NCI-H2196 (cell line): ENCODE results near the gene LAPTM5.

ENCODE experiments used
- DNase-seq: peaks from one replicate; lab custom pipeline; 2025; ENCODE audit not compliant: unreplicated experiment; lab: John Stamatoyannopoulos, UW

Gene LAPTM5

DNA sequence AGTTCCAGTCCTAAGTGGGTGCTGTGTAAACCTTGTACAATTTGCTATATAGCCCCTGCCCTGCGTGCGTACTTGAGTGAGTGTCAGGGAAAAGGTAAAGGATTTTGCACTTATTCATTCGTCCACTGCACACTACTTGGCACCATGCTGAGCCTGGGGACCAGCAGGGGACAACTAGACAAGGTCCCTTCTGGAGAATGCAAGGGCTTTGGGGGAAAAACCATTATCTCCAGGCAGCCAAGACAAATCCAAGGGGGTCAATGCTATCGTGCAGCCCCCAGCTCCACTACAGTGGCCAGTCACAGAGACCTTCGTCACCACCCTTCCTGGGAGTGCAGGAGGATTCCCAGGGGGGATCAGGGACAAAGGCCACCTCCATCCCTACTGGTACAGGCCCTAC lies 73.9 kb downstream of the LAPTM5 start:
- DNase-seq: no peak
